Measurements from ENCODE around the gene RAD51D.

The RAD51D gene

GRCh38 chr17:35088881-35089585, 30.6 kb downstream of the RAD51D start:
- peak; percentile 94 for DNase-seq (ENCODE audit: low spot score)
- TF ChIP-seq, protein P1, sequence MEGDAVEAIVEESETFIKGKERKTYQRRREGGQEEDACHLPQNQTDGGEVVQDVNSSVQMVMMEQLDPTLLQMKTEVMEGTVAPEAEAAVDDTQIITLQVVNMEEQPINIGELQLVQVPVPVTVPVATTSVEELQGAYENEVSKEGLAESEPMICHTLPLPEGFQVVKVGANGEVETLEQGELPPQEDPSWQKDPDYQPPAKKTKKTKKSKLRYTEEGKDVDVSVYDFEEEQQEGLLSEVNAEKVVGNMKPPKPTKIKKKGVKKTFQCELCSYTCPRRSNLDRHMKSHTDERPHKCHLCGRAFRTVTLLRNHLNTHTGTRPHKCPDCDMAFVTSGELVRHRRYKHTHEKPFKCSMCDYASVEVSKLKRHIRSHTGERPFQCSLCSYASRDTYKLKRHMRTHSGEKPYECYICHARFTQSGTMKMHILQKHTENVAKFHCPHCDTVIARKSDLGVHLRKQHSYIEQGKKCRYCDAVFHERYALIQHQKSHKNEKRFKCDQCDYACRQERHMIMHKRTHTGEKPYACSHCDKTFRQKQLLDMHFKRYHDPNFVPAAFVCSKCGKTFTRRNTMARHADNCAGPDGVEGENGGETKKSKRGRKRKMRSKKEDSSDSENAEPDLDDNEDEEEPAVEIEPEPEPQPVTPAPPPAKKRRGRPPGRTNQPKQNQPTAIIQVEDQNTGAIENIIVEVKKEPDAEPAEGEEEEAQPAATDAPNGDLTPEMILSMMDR (IDR thresholded peaks at IDR 0.05; ENCODE audit: extremely low read depth, missing control alignments) = peak; percentile 89

GRCh38 chr17:35088356-35088880, 31.2 kb downstream of the RAD51D start:
- DNase-seq (ENCODE audit: low spot score) = peak; percentile 21
- TF ChIP-seq, protein P1 (IDR thresholded peaks at IDR 0.05; ENCODE audit: extremely low read depth, missing control alignments) = peak; percentile 7

DNA sequence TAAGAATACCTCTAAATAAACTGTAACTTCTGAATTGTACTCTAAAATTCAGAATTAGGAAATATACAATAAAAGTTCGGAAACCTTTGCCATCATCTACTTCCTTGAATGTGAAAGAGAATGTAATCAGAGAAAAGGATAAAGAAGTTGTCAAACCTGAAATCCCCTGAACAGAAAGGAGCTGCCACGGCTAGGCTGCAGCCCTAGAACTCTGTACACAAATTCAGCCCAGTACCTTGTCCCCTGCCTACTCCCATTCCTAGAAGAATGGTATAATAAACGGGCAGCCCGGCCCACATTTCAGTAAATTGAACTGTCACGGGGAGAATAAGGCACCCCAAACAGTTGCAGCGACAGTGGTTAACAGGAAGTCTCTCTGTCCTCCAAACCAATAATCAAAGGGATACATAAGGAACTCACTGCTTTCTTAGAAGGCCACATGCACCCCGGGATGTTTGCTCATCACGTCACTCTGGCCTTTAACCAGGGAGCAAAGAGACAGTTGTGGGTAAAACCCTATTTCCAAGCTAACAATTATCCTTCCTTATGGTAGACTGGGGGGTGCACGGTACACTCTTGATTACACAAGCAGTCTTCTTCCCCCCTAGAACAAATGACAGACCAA, 31.8 kb downstream of the RAD51D start:
- DNase-seq (ENCODE audit: low spot score) = peak; percentile 20
- TF ChIP-seq, protein P1 (IDR thresholded peaks at IDR 0.05; ENCODE audit: extremely low read depth, missing control alignments) = no peak

DNA sequence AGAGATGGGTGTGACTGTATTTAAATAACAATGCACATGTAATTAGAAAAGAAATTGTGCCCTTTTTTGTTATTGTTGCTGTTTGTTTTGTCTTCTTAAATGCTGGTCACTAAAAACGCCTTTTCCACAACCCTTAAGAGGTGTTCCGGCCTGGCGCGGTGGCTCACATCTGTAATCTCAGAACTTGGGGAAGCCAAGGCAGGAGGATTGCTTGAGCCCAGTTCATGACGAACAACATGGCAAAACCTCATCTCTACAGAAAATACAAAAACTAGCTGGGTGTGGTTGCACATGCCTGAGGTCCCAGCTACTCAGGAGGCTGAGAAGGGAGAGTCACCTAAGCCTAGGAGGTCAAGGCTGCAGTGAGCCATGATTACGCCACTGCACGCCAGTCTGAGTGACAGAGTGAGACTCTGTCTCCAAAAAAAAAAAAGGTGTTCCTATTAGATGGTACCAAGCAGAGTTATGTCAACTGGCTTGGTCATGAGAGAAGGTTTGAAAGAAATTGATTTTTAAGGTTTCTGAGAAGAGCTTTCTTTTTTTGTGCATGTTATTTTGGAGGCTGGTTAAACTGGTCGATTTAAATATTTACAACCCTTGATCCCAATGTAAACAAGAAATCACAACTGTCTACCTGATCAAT, 32.6 kb downstream of the RAD51D start:
- DNase-seq (ENCODE audit: low spot score) = no peak
- TF ChIP-seq, protein P1 (IDR thresholded peaks at IDR 0.05; ENCODE audit: extremely low read depth, missing control alignments) = no peak

DNA sequence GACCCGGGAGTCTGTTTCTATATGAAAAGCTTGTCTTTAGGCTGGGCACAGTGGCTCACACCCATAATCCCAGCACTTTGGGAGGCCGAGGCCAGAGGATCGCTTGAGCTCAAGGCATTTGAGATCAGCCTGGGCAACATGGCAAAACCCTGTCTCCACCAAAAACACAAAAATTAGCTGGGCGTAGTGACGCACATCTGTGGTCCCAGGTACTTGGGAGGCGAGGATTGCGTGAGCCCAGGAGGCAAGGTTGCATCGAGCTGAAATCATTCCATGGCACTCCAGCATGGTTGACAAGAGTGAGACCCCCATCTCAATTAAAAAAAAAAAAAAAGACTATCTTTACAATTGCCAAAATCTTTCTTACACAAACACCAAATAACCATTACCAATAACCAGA, 33.5 kb downstream of the RAD51D start:
- TF ChIP-seq, protein P1 (IDR thresholded peaks at IDR 0.05; ENCODE audit: extremely low read depth, missing control alignments) = no peak

GRCh38 chr17:35084987-35085386, 34.7 kb downstream of the RAD51D start:
- no peak for DNase-seq (ENCODE audit: low spot score)
- TF ChIP-seq, protein P1 (IDR thresholded peaks at IDR 0.05; ENCODE audit: extremely low read depth, missing control alignments) = no peak

More for the DNA sequence above, 33.5 kb downstream of the RAD51D start:
- DNase-seq (ENCODE audit: low spot score) = no peak

DNA sequence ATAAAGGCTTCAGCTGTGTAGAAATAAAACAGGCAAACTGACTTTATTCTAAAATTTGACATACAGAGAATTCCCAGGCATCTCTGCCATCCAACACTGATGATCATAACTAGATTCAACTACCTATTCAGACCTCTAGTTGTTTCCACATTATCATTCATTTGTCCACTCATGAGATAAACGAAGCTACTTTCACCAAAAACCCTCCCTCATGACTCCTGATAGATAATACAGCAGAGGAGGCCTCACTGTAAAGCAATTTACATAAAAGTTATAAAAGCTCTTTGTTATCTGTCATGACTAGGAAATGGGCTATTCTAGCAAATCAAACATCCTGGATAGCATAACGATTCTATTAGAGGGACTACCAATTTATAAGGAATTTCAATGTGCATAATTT, 36.6 kb downstream of the RAD51D start:
- no peak for DNase-seq (ENCODE audit: low spot score)
- TF ChIP-seq, protein P1 (IDR thresholded peaks at IDR 0.05; ENCODE audit: extremely low read depth, missing control alignments) = no peak
